PC-9 (cell line): Measurements from ENCODE around the gene BLOC1S1. TPM values are rescaled to one million over a fixed set of nuclear protein-coding genes. Genes with fewer than 3 reads are reported as not detected.

Experiments
- BruUV-seq: library from RNA; stranded (reverse); fragments of 400-500 nt; replicated peaks from 2 replicates; lab custom pipeline; 2021; lab: Mats Ljungman, UMichigan
- CTCF ChIA-PET: fragments of 300-600 bp; sonication (Branson Sonifier 250); formaldehyde crosslinking; loops from one replicate; lab custom pipeline; 2022; ENCODE audit warnings: antibody characterized with exemption; lab: Charles Lee
- POLR2A ChIA-PET: fragments of 300-600 bp; sonication (Branson Sonifier 250); formaldehyde crosslinking; loops from one replicate; lab custom pipeline; 2022; ENCODE audit warnings: antibody characterized with exemption; ENCODE audit not compliant: unreplicated experiment; lab: Charles Lee
- DNase-seq, 2 experiments: peaks; one replicate each; pipeline versions ENCODE4 v3.0.0 to v3.0.0-alpha.2; 2015 to 2022; ENCODE audit warnings: mixed read lengths in 1 of 2
- H2AFZ ChIP-seq: fragments of 200-600 bp; sonication (generic); 2 replicates; pipeline ENCODE4 v1.8.1; 2017; ENCODE audit warnings: antibody characterized with exemption
- H3F3A ChIP-seq: fragments of 200-600 bp; sonication (generic); 2 replicates; pipeline ENCODE4 v1.8.1; 2017; ENCODE audit warnings: antibody characterized with exemption, mild to moderate bottlenecking, low read depth; ENCODE audit not compliant: insufficient read depth
- H3K27ac ChIP-seq: fragments of 200-600 bp; sonication (generic); 2 replicates; pipeline ENCODE4 v1.6.1; 2016; ENCODE audit warnings: mixed run types
- H3K27me3 ChIP-seq: fragments of 200-600 bp; sonication (generic); 2 replicates; pipeline ENCODE4 v1.6.1; 2016; ENCODE audit warnings: low read depth, mixed run types; ENCODE audit not compliant: insufficient read depth
- H3K36me3 ChIP-seq: fragments of 200-600 bp; sonication (generic); 2 replicates; pipeline ENCODE4 v1.6.1; 2016; ENCODE audit warnings: low read depth, mixed run types
- H3K4me1 ChIP-seq: fragments of 200-600 bp; sonication (generic); replicated peaks from 2 replicates; pipeline ENCODE4 v1.6.1; 2016; ENCODE audit warnings: mixed run types; ENCODE audit not compliant: insufficient read depth
- H3K4me2 ChIP-seq: fragments of 200-600 bp; sonication (generic); 2 replicates; pipeline ENCODE4 v1.6.1; 2017; ENCODE audit warnings: mixed run types
- H3K4me3 ChIP-seq: fragments of 200-600 bp; sonication (generic); 2 replicates; pipeline ENCODE4 v1.6.1; 2016; ENCODE audit warnings: mixed run types
- H3K79me2 ChIP-seq: fragments of 200-600 bp; sonication (generic); 2 replicates; pipeline ENCODE4 v1.6.1; 2017; ENCODE audit warnings: low read depth, mixed run types
- H3K9me2 ChIP-seq: fragments of 200-600 bp; sonication (generic); 2 replicates; pipeline ENCODE4 v1.8.1; 2017; ENCODE audit warnings: mild to moderate bottlenecking; ENCODE audit not compliant: insufficient read depth
- H3K9me3 ChIP-seq: fragments of 200-600 bp; sonication (generic); 2 replicates; pipeline ENCODE4 v1.8.1; 2016; ENCODE audit warnings: low read depth; ENCODE audit not compliant: insufficient read depth
- H4K20me1 ChIP-seq: fragments of 200-600 bp; sonication (generic); 2 replicates; pipeline ENCODE4 v1.8.1; 2017; ENCODE audit not compliant: insufficient read depth
- EZH2 ChIP-seq: fragments of 200-600 bp; sonication (generic); IDR thresholded peaks from 2 replicates; pipeline ENCODE4 v1.8.0; 2017; ENCODE audit warnings: antibody characterized with exemption, low read depth
- intact Hi-C: fragments of 100-400 bp; cut with micrococcal nuclease; formaldehyde crosslinking; loops from one replicate; pipeline ENCODE4 v1.10.0; 2022; ENCODE audit not compliant: unreplicated experiment
- total RNA-seq: library from RNA; stranded (reverse); gene quantifications from 2 replicates; pipeline ENCODE4 v1.2.3, GENCODE V29; 2021
- TF ChIP-seq, protein P1 (sequence below): fragments of 200-600 bp; sonication (generic); conservative IDR thresholded peaks from 2 replicates; pipeline ENCODE4 v1.6.1; 2017; ENCODE audit warnings: mixed run types, antibody characterized with exemption, mild to moderate bottlenecking, moderate library complexity

Gene BLOC1S1
- total RNA-seq, 1 experiment from 2014 or later: 81.1 TPM

DNA sequence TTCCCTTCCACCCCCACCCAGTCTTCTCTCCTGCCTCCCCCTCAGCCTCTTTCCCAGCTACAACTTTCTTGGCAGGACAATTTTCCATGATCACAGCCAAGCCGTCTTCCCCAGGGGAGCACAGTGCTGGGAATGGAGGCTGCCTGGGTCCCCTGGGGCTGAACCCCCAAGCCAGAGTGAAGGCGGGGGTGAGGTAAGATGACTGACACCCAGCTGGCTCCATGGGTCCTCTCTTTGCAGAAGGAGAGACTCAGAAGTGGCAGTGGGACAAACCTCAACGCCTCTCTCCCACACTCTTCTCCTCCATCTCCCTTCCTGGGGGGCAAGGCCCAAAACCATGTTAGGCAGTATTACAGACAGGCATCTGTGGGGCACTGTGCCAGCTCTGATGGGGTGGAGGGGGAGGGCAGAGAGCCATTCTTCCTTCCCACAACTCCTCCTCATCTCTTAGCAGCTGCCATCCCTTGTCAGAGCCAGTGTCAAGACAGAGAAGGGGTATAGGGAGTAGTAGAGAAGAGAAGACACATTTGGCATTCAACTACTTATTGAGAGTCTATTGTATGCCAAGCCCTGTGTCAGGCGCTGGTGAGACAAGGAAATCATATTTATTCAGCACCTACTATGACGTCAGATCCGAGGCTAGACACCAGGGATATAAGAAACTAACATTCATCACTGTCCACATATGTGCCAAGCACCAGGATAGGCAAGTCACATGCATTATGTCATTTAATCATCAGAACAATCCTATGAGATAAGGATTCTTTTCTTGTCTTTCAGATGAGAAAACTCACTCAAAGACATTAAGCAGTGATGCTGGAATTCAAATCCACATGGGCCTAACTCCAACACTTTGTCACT, 11.7 kb upstream of the BLOC1S1 start:
- H3K27ac ChIP-seq: no peak overlapping the region
- H3K9me2 ChIP-seq: no peaks in the 10 kb centered on the region
- no TSS peak for BruUV-seq
- ChIA-PET POLR2A (no interaction called here), CTCF (no interaction called here)
- H3K4me3 ChIP-seq: no peak overlapping the region
- no peak for TF ChIP-seq EZH2
- TF ChIP-seq, protein P1, sequence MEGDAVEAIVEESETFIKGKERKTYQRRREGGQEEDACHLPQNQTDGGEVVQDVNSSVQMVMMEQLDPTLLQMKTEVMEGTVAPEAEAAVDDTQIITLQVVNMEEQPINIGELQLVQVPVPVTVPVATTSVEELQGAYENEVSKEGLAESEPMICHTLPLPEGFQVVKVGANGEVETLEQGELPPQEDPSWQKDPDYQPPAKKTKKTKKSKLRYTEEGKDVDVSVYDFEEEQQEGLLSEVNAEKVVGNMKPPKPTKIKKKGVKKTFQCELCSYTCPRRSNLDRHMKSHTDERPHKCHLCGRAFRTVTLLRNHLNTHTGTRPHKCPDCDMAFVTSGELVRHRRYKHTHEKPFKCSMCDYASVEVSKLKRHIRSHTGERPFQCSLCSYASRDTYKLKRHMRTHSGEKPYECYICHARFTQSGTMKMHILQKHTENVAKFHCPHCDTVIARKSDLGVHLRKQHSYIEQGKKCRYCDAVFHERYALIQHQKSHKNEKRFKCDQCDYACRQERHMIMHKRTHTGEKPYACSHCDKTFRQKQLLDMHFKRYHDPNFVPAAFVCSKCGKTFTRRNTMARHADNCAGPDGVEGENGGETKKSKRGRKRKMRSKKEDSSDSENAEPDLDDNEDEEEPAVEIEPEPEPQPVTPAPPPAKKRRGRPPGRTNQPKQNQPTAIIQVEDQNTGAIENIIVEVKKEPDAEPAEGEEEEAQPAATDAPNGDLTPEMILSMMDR: no peak
- no peaks in the 10 kb centered on the region for H3K79me2 ChIP-seq
- DNase-seq: no peak
- H2AFZ ChIP-seq: no peak overlapping the region
- H3K4me1 ChIP-seq: no peaks in the 10 kb centered on the region
- intact Hi-C loops: no loop called here
- no peaks in the 10 kb centered on the region for H3F3A ChIP-seq
- no peaks in the 10 kb centered on the region for H4K20me1 ChIP-seq
- H3K4me2 ChIP-seq: no peak overlapping the region
- H3K36me3 ChIP-seq: no peaks in the 10 kb centered on the region
- peaks cover 59% of the 10 kb centered on the region for H3K27me3 ChIP-seq
- no peaks in the 10 kb centered on the region for H3K9me3 ChIP-seq

DNA sequence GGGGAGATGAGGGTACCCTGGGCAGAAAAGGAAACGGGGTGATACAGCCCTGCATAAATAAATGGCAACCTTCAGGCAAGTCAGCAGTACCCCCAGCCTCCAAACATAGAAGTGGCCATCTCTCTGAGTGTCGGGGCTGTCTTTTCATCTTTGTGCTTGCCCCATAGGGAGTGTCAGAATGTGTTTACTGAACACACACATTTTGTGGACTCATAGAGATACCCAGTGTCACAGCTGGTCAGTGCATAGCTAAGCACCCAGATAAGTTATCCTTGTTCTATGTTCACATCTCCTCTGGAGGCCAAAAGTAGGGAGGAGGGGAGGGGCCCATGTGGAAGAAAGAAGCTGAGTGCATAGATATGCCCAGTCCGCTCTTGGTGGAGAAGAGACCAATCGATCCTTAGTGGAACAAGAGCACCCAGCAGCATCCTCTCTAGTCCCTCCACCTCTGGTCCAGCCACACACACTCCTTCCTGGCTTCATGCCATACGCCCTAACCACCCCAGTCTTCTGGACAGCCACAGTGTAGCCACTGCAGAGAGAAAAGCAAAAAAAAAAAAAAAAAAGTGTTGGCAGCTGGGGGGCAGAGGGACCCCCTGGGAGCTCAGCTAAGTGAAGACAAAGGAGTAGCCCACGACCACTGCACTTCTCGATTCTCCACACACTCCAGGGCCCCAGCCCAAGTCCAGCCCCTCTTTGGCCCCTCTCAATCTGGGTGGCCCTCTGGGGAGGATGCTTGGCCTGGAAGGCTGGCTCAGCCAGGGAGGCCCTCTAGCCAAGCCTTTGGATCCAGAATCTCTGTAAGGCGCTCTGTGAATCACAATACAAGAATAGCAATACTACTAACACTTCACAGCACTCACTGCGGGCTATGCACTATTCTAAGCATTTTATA, 10.8 kb upstream of the BLOC1S1 start:
- H3F3A ChIP-seq: no peaks in the 10 kb centered on the region
- H3K27me3 ChIP-seq: peaks cover 60% of the 10 kb centered on the region
- H4K20me1 ChIP-seq: no peaks in the 10 kb centered on the region
- intact Hi-C loops: no loop called here
- no peaks in the 10 kb centered on the region for H3K4me1 ChIP-seq
- no peaks in the 10 kb centered on the region for H3K9me3 ChIP-seq
- H2AFZ ChIP-seq: no peak overlapping the region
- CTCF ChIA-PET: no interaction called here
- no peak for TF ChIP-seq EZH2
- TF ChIP-seq, protein P1: no peak
- H3K27ac ChIP-seq: no peak overlapping the region
- no peaks in the 10 kb centered on the region for H3K79me2 ChIP-seq
- no peak overlapping the region for H3K4me2 ChIP-seq
- no TSS peak for BruUV-seq
- POLR2A ChIA-PET: no interaction called here
- no peaks in the 10 kb centered on the region for H3K36me3 ChIP-seq
- H3K4me3 ChIP-seq: no peak overlapping the region
- no peaks in the 10 kb centered on the region for H3K9me2 ChIP-seq
- no peak for DNase-seq

DNA sequence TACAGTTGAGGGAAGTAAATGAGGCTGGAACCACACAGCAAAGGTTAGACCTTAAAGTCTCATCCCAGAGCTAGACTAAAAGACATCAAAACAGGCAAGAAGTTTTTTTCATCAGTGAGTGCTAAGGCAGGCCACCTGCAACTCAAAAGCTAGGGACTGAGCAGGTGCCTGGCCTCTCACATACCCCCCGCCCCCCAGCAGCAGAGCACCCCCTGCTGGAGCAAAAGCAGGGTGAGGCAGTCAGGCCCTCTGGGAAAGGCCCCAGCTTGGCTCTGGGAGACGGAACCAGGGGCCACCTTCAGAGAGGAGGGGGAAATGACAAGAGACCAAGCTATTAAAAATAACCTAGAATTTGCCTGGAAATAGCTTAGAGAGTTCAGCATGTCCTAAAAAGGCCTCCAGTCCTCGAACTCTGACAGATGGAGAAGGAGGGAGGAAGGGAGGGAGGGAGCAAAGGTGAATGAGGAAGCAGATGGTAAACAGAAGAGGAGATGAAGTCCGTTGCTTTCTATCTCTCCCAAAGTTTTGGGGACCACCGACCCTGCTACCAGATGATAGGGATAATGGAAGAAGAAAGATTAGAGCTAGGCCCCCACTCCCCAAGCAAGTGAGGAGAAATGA, 10.0 kb upstream of the BLOC1S1 start:
- BruUV-seq: no TSS peak
- Histone ChIP-seq H3K9me2 (no peaks in the 10 kb centered on the region), H3K4me2 (no peak overlapping the region), H3K9me3 (no peaks in the 10 kb centered on the region), H3K36me3 (no peaks in the 10 kb centered on the region), H3K4me1 (no peaks in the 10 kb centered on the region), H3K27me3 (peaks cover 68% of the 10 kb centered on the region), H3K27ac (no peak overlapping the region), H3F3A (no peaks in the 10 kb centered on the region), H3K79me2 (no peaks in the 10 kb centered on the region), H3K4me3 (no peak overlapping the region), H4K20me1 (no peaks in the 10 kb centered on the region), H2AFZ (no peak overlapping the region)
- TF ChIP-seq, protein P1: peak; percentile 30; the same call in 1 of the 2 replicates
- no peak for TF ChIP-seq EZH2
- POLR2A ChIA-PET: no interaction called here
- intact Hi-C loops: no loop called here
- CTCF ChIA-PET: no interaction called here
- DNase-seq: no peak
